ENCODE results near the gene GPC6. TPM values are rescaled to one million over a fixed set of nuclear protein-coding genes. Genes with fewer than 3 reads are reported as not detected.

GPC6 gene
- total RNA-seq, 1 experiment from 2014 or later: not detected

DNA sequence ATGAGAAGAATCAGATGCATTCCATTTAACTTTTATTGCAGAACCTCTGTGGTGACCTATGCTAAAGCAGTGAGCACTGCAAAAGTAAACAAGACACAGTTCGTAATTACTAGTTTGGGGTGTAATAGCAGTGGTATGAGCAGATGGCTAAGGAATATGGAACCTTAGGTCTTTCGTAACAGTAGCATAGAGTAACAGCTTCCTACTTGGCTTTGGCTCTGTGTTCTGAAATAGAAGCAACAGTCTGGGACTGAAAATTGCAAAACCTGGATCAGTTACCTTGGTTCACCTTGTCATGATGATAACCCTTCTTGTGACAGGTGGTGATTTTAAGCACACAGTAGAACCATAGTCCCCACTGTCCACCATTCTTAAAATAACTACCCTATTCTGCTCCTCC lies 303.4 kb downstream of the GPC6 start:
- no peaks in the 10 kb centered on the region for H3K4me1 ChIP-seq (replicated peaks; ENCODE audit: insufficient read depth)
- H3K4me3 ChIP-seq: no peak overlapping the region
- no peaks in the 10 kb centered on the region for H3F3A ChIP-seq (ENCODE audit: insufficient read depth, low read depth)
- H3K9me3 ChIP-seq (ENCODE audit: insufficient read depth, low read depth): no peaks in the 10 kb centered on the region
- CTCF ChIA-PET: no interaction called here
- no peak overlapping the region for H2AFZ ChIP-seq
- H3K9me2 ChIP-seq (ENCODE audit: insufficient read depth): no peaks in the 10 kb centered on the region; the same call in 1 of the 2 replicates
- POLR2A ChIA-PET (ENCODE audit: unreplicated experiment): no interaction called here
- no TSS peak for BruUV-seq (replicated peaks)
- H4K20me1 ChIP-seq (ENCODE audit: insufficient read depth): no peaks in the 10 kb centered on the region
- no peak for DNase-seq
- no peak overlapping the region for H3K4me2 ChIP-seq
- no peaks in the 10 kb centered on the region for H3K36me3 ChIP-seq (ENCODE audit: low read depth)
- H3K27me3 ChIP-seq (ENCODE audit: insufficient read depth, low read depth): no peaks in the 10 kb centered on the region
- H3K27ac ChIP-seq: no peak overlapping the region
- intact Hi-C loops (cut with micrococcal nuclease; ENCODE audit: unreplicated experiment): no loop called here
- no peaks in the 10 kb centered on the region for H3K79me2 ChIP-seq (ENCODE audit: low read depth)
- no peak for TF ChIP-seq EZH2 (IDR thresholded peaks at IDR 0.05; ENCODE audit: low read depth)
- TF ChIP-seq, protein P1, sequence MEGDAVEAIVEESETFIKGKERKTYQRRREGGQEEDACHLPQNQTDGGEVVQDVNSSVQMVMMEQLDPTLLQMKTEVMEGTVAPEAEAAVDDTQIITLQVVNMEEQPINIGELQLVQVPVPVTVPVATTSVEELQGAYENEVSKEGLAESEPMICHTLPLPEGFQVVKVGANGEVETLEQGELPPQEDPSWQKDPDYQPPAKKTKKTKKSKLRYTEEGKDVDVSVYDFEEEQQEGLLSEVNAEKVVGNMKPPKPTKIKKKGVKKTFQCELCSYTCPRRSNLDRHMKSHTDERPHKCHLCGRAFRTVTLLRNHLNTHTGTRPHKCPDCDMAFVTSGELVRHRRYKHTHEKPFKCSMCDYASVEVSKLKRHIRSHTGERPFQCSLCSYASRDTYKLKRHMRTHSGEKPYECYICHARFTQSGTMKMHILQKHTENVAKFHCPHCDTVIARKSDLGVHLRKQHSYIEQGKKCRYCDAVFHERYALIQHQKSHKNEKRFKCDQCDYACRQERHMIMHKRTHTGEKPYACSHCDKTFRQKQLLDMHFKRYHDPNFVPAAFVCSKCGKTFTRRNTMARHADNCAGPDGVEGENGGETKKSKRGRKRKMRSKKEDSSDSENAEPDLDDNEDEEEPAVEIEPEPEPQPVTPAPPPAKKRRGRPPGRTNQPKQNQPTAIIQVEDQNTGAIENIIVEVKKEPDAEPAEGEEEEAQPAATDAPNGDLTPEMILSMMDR (conservative IDR thresholded peaks at IDR 0.05): no peak

DNA sequence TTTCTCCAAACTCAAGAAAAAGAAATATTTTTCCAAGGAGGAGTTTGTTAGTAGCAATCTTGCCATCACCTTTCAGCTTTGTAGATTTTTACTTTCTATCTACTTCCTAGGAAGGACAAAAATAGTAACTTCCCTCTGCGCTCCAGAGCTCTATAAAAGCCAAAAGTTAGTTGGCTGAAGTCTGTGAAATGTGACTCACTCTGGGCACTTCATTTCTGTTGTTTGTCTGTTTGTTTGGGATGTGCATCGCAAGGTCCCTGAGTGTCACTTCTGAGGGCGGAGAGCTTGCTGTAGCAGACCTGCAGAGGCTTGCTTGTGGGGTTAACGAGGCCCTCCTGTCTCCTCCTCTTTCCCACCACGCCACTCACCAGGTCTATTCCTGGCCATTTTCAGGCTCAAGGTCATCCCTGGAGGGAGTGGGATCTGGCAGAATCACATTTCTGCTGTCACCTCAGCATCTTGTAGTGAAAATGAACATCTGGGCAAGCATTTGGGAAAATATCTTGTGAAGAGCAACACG lies 307.6 kb downstream of the GPC6 start:
- CTCF ChIA-PET: no interaction called here
- POLR2A ChIA-PET (ENCODE audit: unreplicated experiment): no interaction called here
- no peak for DNase-seq
- H3F3A ChIP-seq (ENCODE audit: insufficient read depth, low read depth): no peaks in the 10 kb centered on the region
- no peak overlapping the region for H3K4me3 ChIP-seq
- intact Hi-C loops (cut with micrococcal nuclease; ENCODE audit: unreplicated experiment): no loop called here
- TF ChIP-seq, protein P1 (conservative IDR thresholded peaks at IDR 0.05): no peak
- no peak for TF ChIP-seq EZH2 (IDR thresholded peaks at IDR 0.05; ENCODE audit: low read depth)
- H3K9me3 ChIP-seq (ENCODE audit: insufficient read depth, low read depth): no peaks in the 10 kb centered on the region
- BruUV-seq (replicated peaks): no TSS peak
- no peak overlapping the region for H3K27ac ChIP-seq
- H3K36me3 ChIP-seq (ENCODE audit: low read depth): no peaks in the 10 kb centered on the region
- H3K9me2 ChIP-seq (ENCODE audit: insufficient read depth): no peaks in the 10 kb centered on the region; the same call in 1 of the 2 replicates
- no peaks in the 10 kb centered on the region for H3K4me1 ChIP-seq (replicated peaks; ENCODE audit: insufficient read depth)
- no peak overlapping the region for H3K4me2 ChIP-seq
- H3K79me2 ChIP-seq (ENCODE audit: low read depth): no peaks in the 10 kb centered on the region
- H4K20me1 ChIP-seq (ENCODE audit: insufficient read depth): no peaks in the 10 kb centered on the region
- no peak overlapping the region for H2AFZ ChIP-seq
- no peaks in the 10 kb centered on the region for H3K27me3 ChIP-seq (ENCODE audit: insufficient read depth, low read depth)

DNA sequence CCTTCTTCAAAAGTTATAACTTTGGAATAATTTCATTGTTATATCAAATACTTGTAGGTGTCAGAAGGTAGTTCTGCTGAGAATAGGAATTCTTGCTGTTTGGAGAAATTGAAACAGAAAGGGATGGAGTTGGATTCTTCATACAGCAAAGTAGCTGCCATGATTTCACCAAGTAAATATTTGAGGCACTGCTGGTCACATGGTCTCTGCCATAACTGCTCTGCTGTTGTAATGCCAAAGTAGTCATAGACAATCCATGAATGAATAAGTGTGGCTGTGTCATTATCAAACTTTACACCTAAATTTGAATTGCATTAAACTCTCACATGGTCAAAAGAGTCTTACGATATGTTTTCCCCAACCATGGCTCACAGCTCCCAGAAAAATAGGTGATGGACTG lies 308.6 kb downstream of the GPC6 start:
- Histone ChIP-seq H4K20me1 (ENCODE audit: insufficient read depth) (no peaks in the 10 kb centered on the region), H3K4me3 (no peak overlapping the region), H3F3A (ENCODE audit: insufficient read depth, low read depth) (no peaks in the 10 kb centered on the region), H3K36me3 (ENCODE audit: low read depth) (no peaks in the 10 kb centered on the region), H3K4me2 (no peak overlapping the region), H3K27ac (no peak overlapping the region), H3K4me1 (replicated peaks; ENCODE audit: insufficient read depth) (no peaks in the 10 kb centered on the region), H3K9me3 (ENCODE audit: insufficient read depth, low read depth) (no peaks in the 10 kb centered on the region), H3K9me2 (ENCODE audit: insufficient read depth) (no peaks in the 10 kb centered on the region; the same call in 1 of the 2 replicates), H3K27me3 (ENCODE audit: insufficient read depth, low read depth) (no peaks in the 10 kb centered on the region), H3K79me2 (ENCODE audit: low read depth) (no peaks in the 10 kb centered on the region), H2AFZ (no peak overlapping the region)
- ChIA-PET CTCF (no interaction called here), POLR2A (ENCODE audit: unreplicated experiment) (no interaction called here)
- no peak for DNase-seq
- BruUV-seq (replicated peaks): no TSS peak
- TF ChIP-seq, protein P1 (conservative IDR thresholded peaks at IDR 0.05): no peak
- no peak for TF ChIP-seq EZH2 (IDR thresholded peaks at IDR 0.05; ENCODE audit: low read depth)
- intact Hi-C loops (cut with micrococcal nuclease; ENCODE audit: unreplicated experiment): no loop called here
